OCI-LY1 (cell line): ENCODE results near the gene NKX1-1.

Experiments used
- H2AFZ ChIP-seq: fragments of 200-600 bp; sonication (generic), shearing (Covaris generic); 2 replicates; pipeline ENCODE4 v1.6.0; 2014; ENCODE audit warnings: antibody characterized with exemption, mild to moderate bottlenecking, low read length
- H3F3A ChIP-seq: fragments of 200-600 bp; sonication (generic), shearing (Covaris generic); 2 replicates; pipeline ENCODE4 v1.6.0; 2014; ENCODE audit warnings: mild to moderate bottlenecking, antibody characterized with exemption, low read length, moderate library complexity; ENCODE audit not compliant: insufficient read depth
- H3K27ac ChIP-seq: fragments of 200-600 bp; sonication (generic); 2 replicates; pipeline ENCODE4 v1.5.1; 2014; ENCODE audit warnings: low read length, mixed run types, mild to moderate bottlenecking, low read depth; ENCODE audit not compliant: poor library complexity, severe bottlenecking
- H3K27me3 ChIP-seq: fragments of 200-600 bp; sonication (generic); 2 replicates; pipeline ENCODE4 v1.6.0; 2014; ENCODE audit warnings: antibody characterized with exemption, mild to moderate bottlenecking, low read length, moderate library complexity; ENCODE audit not compliant: insufficient read depth
- H3K36me3 ChIP-seq: fragments of 200-600 bp; sonication (generic); 2 replicates; pipeline ENCODE4 v1.6.1; 2014; ENCODE audit warnings: mild to moderate bottlenecking, antibody characterized with exemption, low read length, moderate library complexity, mixed read lengths; ENCODE audit not compliant: insufficient read depth
- H3K4me1 ChIP-seq: fragments of 200-600 bp; sonication (generic); 2 replicates; pipeline ENCODE4 v1.5.1; 2014; ENCODE audit warnings: mild to moderate bottlenecking, low read length, moderate library complexity; ENCODE audit not compliant: insufficient read depth, severe bottlenecking
- H3K4me2 ChIP-seq: fragments of 200-600 bp; sonication (generic), shearing (Covaris generic); 2 replicates; pipeline ENCODE4 v1.6.1; 2014; ENCODE audit warnings: low read length
- H3K4me3 ChIP-seq: fragments of 200-600 bp; sonication (generic); 2 replicates; pipeline ENCODE4 v1.5.1; 2014; ENCODE audit warnings: low read length, low read depth, mild to moderate bottlenecking, mixed read lengths; ENCODE audit not compliant: poor library complexity, severe bottlenecking
- H3K79me2 ChIP-seq: fragments of 200-600 bp; shearing (Covaris generic); 2 replicates; pipeline ENCODE4 v1.6.1; 2016; ENCODE audit warnings: mixed run types, low read length, mixed read lengths; ENCODE audit not compliant: insufficient read depth
- H3K9ac ChIP-seq: fragments of 200-600 bp; sonication (generic), shearing (Covaris generic); 2 replicates; pipeline ENCODE4 v1.6.1; 2014; ENCODE audit warnings: mild to moderate bottlenecking, low read length, mixed read lengths
- H3K9me2 ChIP-seq: fragments of 200-600 bp; sonication (generic), shearing (Covaris generic); 2 replicates; pipeline ENCODE4 v1.6.1; 2014; ENCODE audit warnings: low read depth, mild to moderate bottlenecking, low read length, mixed read lengths
- H3K9me3 ChIP-seq: fragments of 200-600 bp; shearing (Covaris generic); 2 replicates; pipeline ENCODE4 v1.6.1; 2014; ENCODE audit warnings: low read length, mixed read lengths
- H4K20me1 ChIP-seq: fragments of 200-600 bp; sonication (generic), shearing (Covaris generic); 2 replicates; pipeline ENCODE4 v1.6.0; 2016; ENCODE audit warnings: mild to moderate bottlenecking, low read length; ENCODE audit not compliant: insufficient read depth
- CTCF ChIP-seq: fragments of 200-600 bp; sonication (generic), shearing (Covaris generic); IDR thresholded peaks from 2 replicates; pipeline ENCODE4 v1.5.1; 2017; ENCODE audit warnings: mild to moderate bottlenecking, antibody characterized with exemption, low read length, moderate library complexity, mixed read lengths
- EZH2 ChIP-seq: fragments of 200-600 bp; sonication (generic), shearing (Covaris generic); IDR thresholded peaks from 2 replicates; pipeline ENCODE4 v1.8.0; 2017; ENCODE audit warnings: borderline replicate concordance, mixed run types, mild to moderate bottlenecking, antibody characterized with exemption, low read length, moderate library complexity, mixed read lengths

Gene NKX1-1

GRCh38 chr4:1412376-1413203 lies 6.3 kb upstream of the NKX1-1 start:
- Histone ChIP-seq H3K27me3 (no peaks in the 10 kb centered on the region), H2AFZ (no peak overlapping the region), H3K9ac (no peak overlapping the region), H3F3A (no peaks in the 10 kb centered on the region), H3K79me2 (no peaks in the 10 kb centered on the region), H3K4me2 (no peak overlapping the region), H3K4me1 (no peaks in the 10 kb centered on the region), H3K36me3 (no peaks in the 10 kb centered on the region), H3K27ac (no peak overlapping the region), H4K20me1 (no peaks in the 10 kb centered on the region), H3K9me2 (no peaks in the 10 kb centered on the region), H3K9me3 (no peaks in the 10 kb centered on the region), H3K4me3 (no peak overlapping the region)
- TF ChIP-seq CTCF (no peak), EZH2 (no peak)

GRCh38 chr4:1411436-1412375 lies 5.5 kb upstream of the NKX1-1 start:
- no peaks in the 10 kb centered on the region for H3K9me3 ChIP-seq
- H4K20me1 ChIP-seq, result no peaks in the 10 kb centered on the region
- H3K4me2 ChIP-seq, result no peak overlapping the region
- H3K27me3 ChIP-seq, result no peaks in the 10 kb centered on the region
- TF ChIP-seq CTCF (no peak), EZH2 (no peak)
- no peak overlapping the region for H2AFZ ChIP-seq
- H3K79me2 ChIP-seq, result no peaks in the 10 kb centered on the region
- no peak overlapping the region for H3K9ac ChIP-seq
- H3K9me2 ChIP-seq, result no peaks in the 10 kb centered on the region
- H3K4me3 ChIP-seq, result no peak overlapping the region
- no peak overlapping the region for H3K27ac ChIP-seq
- H3K36me3 ChIP-seq, result no peaks in the 10 kb centered on the region
- no peaks in the 10 kb centered on the region for H3K4me1 ChIP-seq
- H3F3A ChIP-seq, result no peaks in the 10 kb centered on the region

- Histone ChIP-seq H3K4me3 (no peak overlapping the region), H3K4me1 (no peaks in the 10 kb centered on the region), H2AFZ (no peak overlapping the region), H4K20me1 (no peaks in the 10 kb centered on the region), H3K27me3 (no peaks in the 10 kb centered on the region), H3K27ac (no peak overlapping the region), H3K4me2 (no peak overlapping the region), H3K9ac (no peak overlapping the region), H3K79me2 (no peaks in the 10 kb centered on the region), H3K9me3 (no peaks in the 10 kb centered on the region), H3F3A (no peaks in the 10 kb centered on the region), H3K9me2 (no peaks in the 10 kb centered on the region), H3K36me3 (no peaks in the 10 kb centered on the region)
- TF ChIP-seq EZH2 (no peak), CTCF (no peak)
Measured at GRCh38 chr4:1410491-1411325, 4.5 kb upstream of the NKX1-1 start.
